Measurements from ENCODE around the gene CCDC33.
A peak's percentile ranks its signal among the peaks of the same experiment; 100 is the strongest.

Gene CCDC33

DNA sequence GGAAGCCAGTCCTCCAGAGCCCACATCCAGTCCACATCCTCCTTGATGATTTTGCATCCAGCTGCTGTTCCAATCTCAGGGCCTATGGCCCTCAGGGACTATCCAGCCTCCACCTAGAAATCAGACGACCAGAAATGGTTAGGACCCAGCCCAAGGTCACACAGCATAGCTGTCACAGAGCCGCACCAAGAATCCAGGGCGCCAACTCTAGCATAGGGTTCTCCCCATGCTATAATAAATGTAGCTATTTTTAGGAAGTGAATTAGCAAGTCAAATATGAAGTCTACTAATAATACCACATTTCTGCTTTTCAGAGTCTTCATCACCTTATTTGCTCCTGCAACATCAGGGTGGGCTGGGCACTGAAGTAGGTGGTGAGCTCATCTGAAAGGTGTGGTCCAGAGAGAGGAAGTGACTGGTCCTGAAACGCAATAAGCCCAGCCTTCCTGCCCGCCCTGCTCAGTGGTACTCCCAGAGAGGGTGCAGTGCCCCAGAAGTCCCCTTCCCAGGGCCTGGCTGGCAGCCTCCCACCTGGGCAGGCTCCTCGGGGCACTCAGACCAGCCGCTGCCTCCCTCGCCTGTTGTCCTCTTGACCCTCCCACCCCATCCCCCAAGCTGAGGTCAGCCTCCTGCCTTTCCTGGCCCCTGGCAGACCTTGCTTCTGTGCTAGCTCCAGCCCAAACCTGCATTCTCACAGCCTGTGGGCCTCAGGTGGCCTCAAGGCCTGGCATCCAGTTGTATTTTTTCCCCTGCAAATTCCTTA lies 148.9 kb downstream of the CCDC33 start:
- DNase-seq, result peak; percentile 78 to 79

DNA sequence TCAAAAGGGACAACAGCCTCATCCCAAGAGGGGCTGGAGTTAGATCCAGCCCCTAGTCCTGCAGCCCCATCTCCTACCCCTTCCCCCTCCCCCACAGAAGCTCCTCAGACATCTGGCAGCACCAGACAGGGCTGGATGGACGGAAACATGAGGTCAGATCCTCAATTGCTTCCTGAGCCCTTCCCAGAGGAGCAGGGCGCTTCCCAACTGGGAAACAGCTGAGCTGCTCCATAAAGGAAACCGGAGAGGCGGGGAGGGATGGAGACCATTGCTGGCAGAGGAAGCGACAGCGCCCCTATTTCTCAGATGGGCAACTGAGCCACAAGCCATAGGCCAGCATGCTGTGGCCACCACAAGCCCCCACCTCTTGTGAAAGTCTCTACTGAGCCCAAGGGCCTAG lies 149.6 kb downstream of the CCDC33 start:
- DNase-seq, result no peak

All from activated T-cell treated with anti-CD3 and anti-CD28 coated beads, Interleukin-2, amount 50 U/mL, for 48 hours (primary cell).